Vagina (tissue), 2 donors: ENCODE results near the gene DNMBP. TPM values are rescaled to one million over a fixed set of nuclear protein-coding genes. Genes with fewer than 3 reads are reported as not detected.

Experiments
- DNase-seq, 2 donors: peaks; one replicate each; pipeline ENCODE4 v3.0.0-alpha.2; 2017; ENCODE audit errors: extremely low spot score in 2 of 2
- H3K27ac ChIP-seq: fragments of 200-600 bp; sonication (generic); one replicate; pipeline ENCODE4 v1.5.1; 2019
- H3K27me3 ChIP-seq: fragments of 200-600 bp; sonication (generic); one replicate; pipeline ENCODE4 v1.5.1; 2019
- H3K36me3 ChIP-seq, 2 donors: fragments of 200-600 bp; sonication (generic); one replicate each; pipeline ENCODE4 v1.5.1; 2017 to 2019
- H3K4me1 ChIP-seq: fragments of 200-600 bp; sonication (generic); one replicate; pipeline ENCODE4 v1.5.1; 2019
- H3K4me3 ChIP-seq, 2 donors: fragments of 200-600 bp; sonication (generic); 1 replicate in 1 of 2; 2 replicates in 1 of 2; pipeline ENCODE4 v1.5.1; 2016 to 2019
- H3K9me3 ChIP-seq: fragments of 200-600 bp; sonication (generic); one replicate; pipeline ENCODE4 v1.5.1; 2019
- CTCF ChIP-seq, 3 experiments: fragments of 450-650 bp in 2 of 3; fragments of 200-600 bp in 1 of 3; sonication (generic) in 1 of 3; IDR thresholded peaks; one replicate each; pipeline ENCODE4 v1.5.1; 2017 to 2019; ENCODE audit warnings: antibody characterized with exemption in 3 of 3, mild to moderate bottlenecking in 2 of 3, moderate library complexity in 2 of 3
- POLR2A ChIP-seq, 2 donors: fragments of 450-650 bp; IDR thresholded peaks; one replicate each; pipeline ENCODE4 v1.6.1; 2017; ENCODE audit warnings: antibody characterized with exemption in 2 of 2, mild to moderate bottlenecking in 2 of 2, moderate library complexity in 2 of 2
- POLR2AphosphoS5 ChIP-seq, 2 donors: sonication (generic); formaldehyde crosslinking; IDR thresholded peaks; one replicate each; pipeline ENCODE4 v1.9.0; 2017; ENCODE audit warnings: antibody characterized with exemption in 2 of 2, mild to moderate bottlenecking in 2 of 2, low read depth in 1 of 2; ENCODE audit not compliant: insufficient read depth in 1 of 2
- intact Hi-C: fragments of 100-400 bp; cut with DNase I; formaldehyde crosslinking; loops from one replicate; pipeline ENCODE4 v1.15.1; 2023
- total RNA-seq: library from RNA; depleted of rRNA; stranded (reverse); fragments of >200 nt; gene quantifications from one replicate; pipeline ENCODE4 v1.2.3, GENCODE V29; 2016

The DNMBP gene
- total RNA-seq, 1 donor from 2014 or later, result 31.9 TPM

- Histone ChIP-seq H3K27me3 (no peaks in the 10 kb centered on the region), H3K9me3 (no peaks in the 10 kb centered on the region), H3K27ac (peak overlapping the region; percentile 86), H3K36me3 (no peaks in the 10 kb centered on the region), H3K4me1 (peaks cover 86% of the 10 kb centered on the region), H3K4me3 (no peak overlapping the region)
- TF ChIP-seq CTCF (IDR thresholded peaks at IDR 0.05) (no peak), POLR2AphosphoS5 (IDR thresholded peaks at IDR 0.05; ENCODE audit: insufficient read depth in 1 of 2, low read depth in 1 of 2) (no peak), POLR2A (IDR thresholded peaks at IDR 0.05) (no peak)
- no peak for DNase-seq
- intact Hi-C loops, result no loop called here
Measured at GRCh38 chr10:99977916-99978315, 31.8 kb downstream of the DNMBP start.

- intact Hi-C loops, result no loop called here
- peak overlapping the region; percentile 86 for H3K27ac ChIP-seq
- peaks cover 83% of the 10 kb centered on the region for H3K4me1 ChIP-seq
- H3K4me3 ChIP-seq, result no peak overlapping the region
- TF ChIP-seq CTCF (IDR thresholded peaks at IDR 0.05) (no peak), POLR2AphosphoS5 (IDR thresholded peaks at IDR 0.05; ENCODE audit: insufficient read depth in 1 of 2, low read depth in 1 of 2) (peak in 1 of 2 donors; percentile 18), POLR2A (IDR thresholded peaks at IDR 0.05) (no peak)
- DNase-seq, result no peak
- H3K27me3 ChIP-seq, result no peaks in the 10 kb centered on the region
- H3K9me3 ChIP-seq, result no peaks in the 10 kb centered on the region
- H3K36me3 ChIP-seq, result no peaks in the 10 kb centered on the region
Measured at GRCh38 chr10:99976886-99977665, 32.7 kb downstream of the DNMBP start.

GRCh38 chr10:99975942-99976809 is 33.6 kb downstream of the DNMBP start:
- no peak for DNase-seq
- intact Hi-C loops, result no loop called here

GRCh38 chr10:99975106-99975829 is 34.5 kb downstream of the DNMBP start:
- H3K4me3 ChIP-seq, result no peak overlapping the region
- H3K4me1 ChIP-seq, result peaks cover 64% of the 10 kb centered on the region
- H3K27ac ChIP-seq, result peak overlapping the region; percentile 86
- no peak for DNase-seq
- peaks cover 0 to 13% of the 10 kb centered on the region in 2 donors for H3K36me3 ChIP-seq
- TF ChIP-seq POLR2AphosphoS5 (IDR thresholded peaks at IDR 0.05; ENCODE audit: insufficient read depth in 1 of 2, low read depth in 1 of 2) (no peak), CTCF (IDR thresholded peaks at IDR 0.05) (no peak), POLR2A (IDR thresholded peaks at IDR 0.05) (no peak)
- intact Hi-C loops, result no loop called here
- H3K27me3 ChIP-seq, result no peaks in the 10 kb centered on the region
- H3K9me3 ChIP-seq, result no peaks in the 10 kb centered on the region

More at GRCh38 chr10:99975942-99976809, 33.6 kb downstream of the DNMBP start:
- Histone ChIP-seq H3K4me3 (no peak overlapping the region), H3K27me3 (no peaks in the 10 kb centered on the region), H3K9me3 (no peaks in the 10 kb centered on the region), H3K4me1 (peaks cover 74% of the 10 kb centered on the region), H3K36me3 (peaks cover 0 to 6% of the 10 kb centered on the region in 2 donors), H3K27ac (peak overlapping the region; percentile 86)
- no peak for TF ChIP-seq POLR2AphosphoS5 (IDR thresholded peaks at IDR 0.05; ENCODE audit: insufficient read depth in 1 of 2, low read depth in 1 of 2)
- TF ChIP-seq POLR2A (IDR thresholded peaks at IDR 0.05), result no peak
- TF ChIP-seq CTCF (IDR thresholded peaks at IDR 0.05), result no peak
